ENCODE results near the gene STMN3.

Gene STMN3
- 56.9 to 64.9 reads per million in 2 donors for total RNA-seq

- DNase-seq = peak; percentile 68
Observed at GRCh38 chr20:63653041-63653973, at the start of gene STMN3. Gene STMN3 (minus strand): TSS chr20:63653424. CDS start chr20:63653345, 79 bp downstream.

- no peak for DNase-seq
Observed at GRCh38 chr20:63702036-63702665, 48.9 kb upstream of the STMN3 start.

- DNase-seq = no peak
Observed at GRCh38 chr20:63701329-63702035, 48.3 kb upstream of the STMN3 start.

DNA sequence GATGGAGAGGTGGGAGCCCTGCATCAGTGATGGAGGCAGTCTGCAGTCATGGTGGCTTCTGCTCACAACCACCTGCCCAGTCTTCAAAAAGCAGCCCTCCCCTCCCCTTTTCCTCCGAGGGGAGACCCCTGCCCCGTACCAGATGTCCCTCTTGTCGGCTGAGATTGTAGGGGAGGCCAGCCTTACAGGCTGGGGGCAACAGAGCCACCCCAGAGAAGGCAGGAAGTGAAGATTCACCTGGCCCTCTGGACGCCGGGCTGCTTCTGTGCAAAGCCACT, 47.8 kb upstream of the STMN3 start:
- DNase-seq = no peak

- DNase-seq = no peak
Observed at GRCh38 chr20:63700199-63701050, 47.2 kb upstream of the STMN3 start.

GRCh38 chr20:63699466-63700198, 46.4 kb upstream of the STMN3 start:
- no peak for DNase-seq

DNA sequence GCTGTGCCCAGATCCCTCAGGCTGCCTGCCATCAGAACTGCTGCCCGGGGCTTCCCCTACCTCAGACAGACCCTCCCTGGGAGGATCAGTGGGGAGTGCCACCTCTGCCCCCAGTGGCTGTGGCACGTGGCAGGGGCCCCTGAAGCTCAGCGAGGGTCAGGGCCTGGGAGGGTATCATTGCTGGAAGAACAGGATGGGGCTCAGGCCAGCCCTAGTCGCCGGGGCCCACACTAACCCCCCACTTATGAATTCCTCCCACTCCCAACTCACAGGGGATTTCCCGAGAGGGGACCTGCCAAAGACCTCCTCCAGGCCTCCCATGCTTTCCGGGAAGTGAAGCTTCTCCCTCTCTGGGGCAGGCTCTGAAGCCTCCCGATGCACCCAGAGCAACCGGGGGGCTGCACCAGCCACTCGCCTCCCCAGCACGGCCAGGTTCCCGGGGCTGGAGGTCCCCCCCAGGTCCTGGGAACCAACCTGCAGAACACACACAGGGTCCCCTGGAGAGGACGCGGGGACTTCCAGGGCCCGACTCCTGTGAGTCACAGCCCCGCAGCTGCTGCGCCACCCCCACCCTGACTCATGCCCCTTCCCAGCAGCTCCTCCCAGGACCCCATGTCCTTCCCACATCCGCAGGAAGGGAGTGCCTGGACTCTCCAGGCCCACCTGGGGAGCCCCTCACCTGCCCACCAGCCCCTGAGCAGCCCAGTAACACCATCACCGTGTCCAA, 45.7 kb upstream of the STMN3 start:
- DNase-seq = no peak

GRCh38 chr20:63697868-63698545, 44.8 kb upstream of the STMN3 start:
- no peak for DNase-seq

DNA sequence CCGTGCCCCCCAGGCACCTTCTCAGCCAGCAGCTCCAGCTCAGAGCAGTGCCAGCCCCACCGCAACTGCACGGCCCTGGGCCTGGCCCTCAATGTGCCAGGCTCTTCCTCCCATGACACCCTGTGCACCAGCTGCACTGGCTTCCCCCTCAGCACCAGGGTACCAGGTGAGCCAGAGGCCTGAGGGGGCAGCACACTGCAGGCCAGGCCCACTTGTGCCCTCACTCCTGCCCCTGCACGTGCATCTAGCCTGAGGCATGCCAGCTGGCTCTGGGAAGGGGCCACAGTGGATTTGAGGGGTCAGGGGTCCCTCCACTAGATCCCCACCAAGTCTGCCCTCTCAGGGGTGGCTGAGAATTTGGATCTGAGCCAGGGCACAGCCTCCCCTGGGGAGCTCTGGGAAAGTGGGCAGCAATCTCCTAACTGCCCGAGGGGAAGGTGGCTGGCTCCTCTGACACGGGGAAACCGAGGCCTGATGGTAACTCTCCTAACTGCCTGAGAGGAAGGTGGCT, 44.2 kb upstream of the STMN3 start:
- DNase-seq = no peak

GRCh38 chr20:63696628-63697356, 43.6 kb upstream of the STMN3 start, which contains the start of gene TNFRSF6B:
Gene TNFRSF6B (plus strand): TSS chr20:63696652. CDS start chr20:63696768, 116 bp downstream.
- DNase-seq = no peak

DNA sequence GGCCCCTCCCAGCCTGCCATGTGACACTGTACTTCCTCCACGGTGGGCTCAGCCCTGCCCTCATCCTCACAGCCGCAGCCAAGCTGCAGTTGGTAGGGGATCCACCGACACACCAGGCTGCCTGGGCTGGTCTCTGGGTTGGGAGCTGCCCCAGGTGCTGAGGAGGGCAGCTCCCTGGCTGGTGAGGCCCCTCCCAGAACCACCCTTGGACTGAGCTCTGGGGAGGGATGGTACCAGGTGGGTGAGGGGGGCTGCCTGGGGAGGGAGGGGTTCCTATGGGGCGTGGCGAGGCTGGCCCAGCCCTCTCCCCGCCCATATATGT, 43.0 kb upstream of the STMN3 start:
- no peak for DNase-seq

DNA sequence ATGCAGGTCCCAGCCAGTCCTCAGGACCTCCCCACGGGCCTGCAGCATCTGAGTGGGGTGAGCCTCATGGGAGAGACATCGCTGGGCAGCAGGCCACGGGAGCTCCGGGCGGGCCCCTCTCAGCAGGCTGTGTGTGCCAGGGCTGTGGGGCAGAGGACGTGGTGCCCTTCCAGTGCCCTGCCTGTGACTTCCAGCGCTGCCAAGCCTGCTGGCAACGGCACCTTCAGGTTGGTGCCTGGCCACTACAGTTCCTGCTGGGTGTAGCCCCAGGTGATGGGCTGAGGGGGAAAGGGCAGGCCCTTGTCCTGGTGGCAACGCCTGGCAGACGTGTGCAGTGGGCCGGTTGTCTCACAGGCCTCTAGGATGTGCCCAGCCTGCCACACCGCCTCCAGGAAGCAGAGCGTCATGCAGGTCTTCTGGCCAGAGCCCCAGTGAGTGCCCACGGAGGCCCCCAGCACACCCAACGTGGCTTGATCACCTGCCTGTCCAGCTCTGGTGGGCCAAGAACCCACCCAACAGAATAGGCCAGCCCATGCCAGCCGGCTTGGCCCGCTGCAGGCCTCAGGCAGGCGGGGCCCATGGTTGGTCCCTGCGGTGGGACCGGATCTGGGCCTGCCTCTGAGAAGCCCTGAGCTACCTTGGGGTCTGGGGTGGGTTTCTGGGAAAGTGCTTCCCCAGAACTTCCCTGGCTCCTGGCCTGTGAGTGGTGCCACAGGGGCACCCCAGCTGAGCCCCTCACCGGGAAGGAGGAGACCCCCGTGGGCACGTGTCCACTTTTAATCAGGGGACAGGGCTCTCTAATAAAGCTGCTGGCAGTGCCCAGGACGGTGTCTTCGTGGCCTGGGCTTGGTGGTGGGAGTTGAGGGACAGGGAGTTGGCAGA, 42.4 kb upstream of the STMN3 start:
- no peak for DNase-seq

GRCh38 chr20:63694584-63695423, 41.6 kb upstream of the STMN3 start:
- DNase-seq = no peak

- DNase-seq = no peak
Observed at GRCh38 chr20:63693733-63694583, 40.7 kb upstream of the STMN3 start.

GRCh38 chr20:63693083-63693732, 40.0 kb upstream of the STMN3 start:
- no peak for DNase-seq

GRCh38 chr20:63692436-63693082, 39.3 kb upstream of the STMN3 start:
- no peak for DNase-seq
